Heart left ventricle (tissue), 13 donors: ENCODE results near the gene FBXL7.

ENCODE experiments used
- POLR2A ChIP-seq, 2 donors: fragments of 450-650 bp; IDR thresholded peaks; one replicate each; pipeline ENCODE4 v1.6.1; 2017; ENCODE audit warnings: antibody characterized with exemption in 2 of 2, mild to moderate bottlenecking in 2 of 2, moderate library complexity in 2 of 2
- TF ChIP-seq, protein P1 (sequence below), 12 donors: fragments of 200-600 bp; sonication (generic) in 4 of 12; IDR thresholded peaks; one replicate each; pipeline versions ENCODE4 v1.5.0 to v1.8.0; 2018 to 2022; ENCODE audit warnings: antibody characterized with exemption in 12 of 12, mild to moderate bottlenecking in 5 of 12
- donor health status: ischemic (EF 13 %, LVEDD 7.1; RV severe dilation, severe dysfunction).
- donor health status: DM: no; HTN: yes; CAD: no.
- donor health status: DM: no; HTN: no; CAD: no.
- donor health status: ischemic (EF 25% LVEDD 6.9; RV normal size, moderate dysfunction).
- donor health status: ischemic (EF 25% LVEDD 5.7; RV mildly dilated, moderate dysfunction).
- donor health status: ischemic (EF 35%, LVEDD 5.7; RV mildly dilated, moderate dysfunction).
- donor health status: nonischemic (EF 11% LVEDD 7.7; RV severe dilation, severe dysfunction).
- donor health status: DM: yes; HTN: yes; CAD: no.
- donor health status: PGD.
- donor health status: ischemic (EF 29% LVEDD 5.4; RV normal size, mild dysfunction).
- donor health status: nonischemic (EF 23%, LVEDD 6.1; RV moderate dilation, normal function).

DNA sequence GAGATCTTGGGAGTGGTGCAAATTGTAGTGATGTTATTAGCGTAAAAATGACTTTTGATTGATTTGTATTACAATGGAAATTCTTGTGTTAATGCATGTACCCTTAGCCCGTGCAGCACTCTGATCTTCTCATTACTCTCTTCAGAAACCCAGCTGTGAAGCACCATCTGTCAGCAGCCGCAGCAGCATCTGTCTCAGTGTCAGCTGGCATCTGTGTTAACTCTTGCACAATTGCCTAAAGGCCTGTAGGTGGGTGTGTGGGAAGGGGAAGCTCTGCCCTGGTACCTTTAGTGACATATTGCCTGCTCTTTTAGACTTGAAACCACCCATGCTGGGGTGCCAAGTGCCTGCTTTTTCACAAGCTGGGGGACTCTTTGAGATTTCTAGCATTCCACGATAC lies 101.3 kb downstream of the FBXL7 start:
- TF ChIP-seq, protein P1, sequence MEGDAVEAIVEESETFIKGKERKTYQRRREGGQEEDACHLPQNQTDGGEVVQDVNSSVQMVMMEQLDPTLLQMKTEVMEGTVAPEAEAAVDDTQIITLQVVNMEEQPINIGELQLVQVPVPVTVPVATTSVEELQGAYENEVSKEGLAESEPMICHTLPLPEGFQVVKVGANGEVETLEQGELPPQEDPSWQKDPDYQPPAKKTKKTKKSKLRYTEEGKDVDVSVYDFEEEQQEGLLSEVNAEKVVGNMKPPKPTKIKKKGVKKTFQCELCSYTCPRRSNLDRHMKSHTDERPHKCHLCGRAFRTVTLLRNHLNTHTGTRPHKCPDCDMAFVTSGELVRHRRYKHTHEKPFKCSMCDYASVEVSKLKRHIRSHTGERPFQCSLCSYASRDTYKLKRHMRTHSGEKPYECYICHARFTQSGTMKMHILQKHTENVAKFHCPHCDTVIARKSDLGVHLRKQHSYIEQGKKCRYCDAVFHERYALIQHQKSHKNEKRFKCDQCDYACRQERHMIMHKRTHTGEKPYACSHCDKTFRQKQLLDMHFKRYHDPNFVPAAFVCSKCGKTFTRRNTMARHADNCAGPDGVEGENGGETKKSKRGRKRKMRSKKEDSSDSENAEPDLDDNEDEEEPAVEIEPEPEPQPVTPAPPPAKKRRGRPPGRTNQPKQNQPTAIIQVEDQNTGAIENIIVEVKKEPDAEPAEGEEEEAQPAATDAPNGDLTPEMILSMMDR (IDR thresholded peaks at IDR 0.05): no peak
- TF ChIP-seq POLR2A (IDR thresholded peaks at IDR 0.05): no peak
